Measurements from ENCODE around the gene LYZL1. TPM values are rescaled to one million over a fixed set of nuclear protein-coding genes. Genes with fewer than 3 reads are reported as not detected.

The LYZL1 gene
- total and polyA plus RNA-seq, 12 donors: not detected

- Histone ChIP-seq H3K36me3 (no peaks in the 10 kb centered on the region), H3K9me3 (peaks cover 0 to 11% (median 0%) of the 10 kb centered on the region in 11 donors), H3K4me1 (no peaks in the 10 kb centered on the region), H3K27me3 (no peaks in the 10 kb centered on the region), H3K27ac (no peak overlapping the region), H3K4me3 (no peak overlapping the region)
- TF ChIP-seq CTCF (IDR thresholded peaks at IDR 0.05): no peak
- WGBS, 2 donors: 23 to 26% methylated on average over 5 of the region's 5 CpGs
- DNase-seq (no peak), ATAC-seq (no peak)
- intact Hi-C loops (cut with DNase I): no loop called here
Measured at GRCh38 chr10:29273478-29273877, 15.4 kb upstream of the LYZL1 start.

GRCh38 chr10:29276251-29276850 lies 12.5 kb upstream of the LYZL1 start:
- WGBS, 2 donors: 83 to 85% methylated on average over 6 of the region's 6 CpGs
- H3K4me3 ChIP-seq: no peak overlapping the region
- no peak overlapping the region for H3K27ac ChIP-seq
- H3K4me1 ChIP-seq: no peaks in the 10 kb centered on the region
- intact Hi-C loops (cut with DNase I): no loop called here
- H3K36me3 ChIP-seq: no peaks in the 10 kb centered on the region
- H3K9me3 ChIP-seq: no peaks in the 10 kb centered on the region
- H3K27me3 ChIP-seq: peaks cover 0 to 4% (median 0%) of the 10 kb centered on the region in 7 donors
- ATAC-seq (no peak), DNase-seq (no peak)
- TF ChIP-seq CTCF (IDR thresholded peaks at IDR 0.05): no peak

DNA sequence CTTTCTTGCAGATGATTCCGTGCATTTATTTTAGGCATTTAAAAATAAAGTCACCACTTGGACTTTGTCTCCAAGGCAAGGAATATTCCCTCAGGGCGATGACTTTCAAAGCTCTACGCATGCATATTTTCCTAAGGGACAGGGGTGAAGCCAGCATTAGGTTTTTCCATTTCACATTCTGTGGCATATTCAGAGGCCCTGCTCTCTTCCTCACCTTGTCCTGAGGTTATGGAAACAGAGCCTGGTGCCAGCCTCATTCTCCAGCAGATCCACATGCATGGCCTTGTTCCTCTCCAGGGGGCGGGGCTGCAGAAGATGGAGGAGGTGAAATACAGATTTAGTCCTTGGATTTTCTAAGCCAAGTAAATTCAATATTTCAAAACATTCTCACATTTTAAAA lies 11.6 kb upstream of the LYZL1 start:
- intact Hi-C loops (cut with DNase I): no loop called here
- ATAC-seq (no peak), DNase-seq (no peak)
- no peaks in the 10 kb centered on the region for H3K36me3 ChIP-seq
- whole genome bisulfite sequencing, 2 donors: 83% methylated on average over 4 of the region's 4 CpGs
- peaks cover 0 to 4% (median 0%) of the 10 kb centered on the region in 7 donors for H3K27me3 ChIP-seq
- no peak for TF ChIP-seq CTCF (IDR thresholded peaks at IDR 0.05)
- H3K27ac ChIP-seq: no peak overlapping the region
- H3K9me3 ChIP-seq: no peaks in the 10 kb centered on the region
- no peak overlapping the region for H3K4me3 ChIP-seq
- no peaks in the 10 kb centered on the region for H3K4me1 ChIP-seq

- 84 to 85% methylated on average over 12 of the region's 12 CpGs for WGBS, 2 donors
- no peaks in the 10 kb centered on the region for H3K4me1 ChIP-seq
- no peak for TF ChIP-seq CTCF (IDR thresholded peaks at IDR 0.05)
- intact Hi-C loops (cut with DNase I): no loop called here
- H3K36me3 ChIP-seq: no peaks in the 10 kb centered on the region
- no peak for ATAC-seq
- no peaks in the 10 kb centered on the region for H3K9me3 ChIP-seq
- DNase-seq: no peak
- no peak overlapping the region for H3K27ac ChIP-seq
- H3K27me3 ChIP-seq: peaks cover 0 to 4% (median 0%) of the 10 kb centered on the region in 7 donors
- H3K4me3 ChIP-seq: no peak overlapping the region
Measured at GRCh38 chr10:29279779-29280487, 8.9 kb upstream of the LYZL1 start.
